ENCODE results near the gene DST. TPM values are rescaled to one million over a fixed set of nuclear protein-coding genes. Genes with fewer than 3 reads are reported as not detected.

Gene DST
- polyA plus RNA-seq, 1 of the 3 experiments (the other 2 are of a cell fraction), result 64.3 TPM

DNA sequence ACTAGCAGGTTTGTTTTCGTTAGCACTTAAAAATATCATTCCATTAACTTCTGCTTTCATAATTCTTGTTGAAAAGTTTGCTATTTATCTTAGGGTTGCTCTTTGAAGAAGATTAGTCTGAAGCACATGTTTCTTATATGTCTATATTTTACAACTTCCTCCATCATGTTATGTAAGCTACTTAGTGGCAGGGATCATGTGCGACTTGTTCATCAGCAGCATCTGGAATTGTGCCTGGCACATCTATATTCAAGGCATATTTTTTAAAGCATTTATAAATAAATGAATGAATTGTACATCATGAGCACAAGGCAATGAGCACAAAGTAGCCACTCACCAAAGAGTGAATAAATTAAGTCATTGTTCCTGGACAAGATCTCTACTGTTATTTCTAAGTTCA lies 208.1 kb downstream of the DST start:
- no peaks in the 10 kb centered on the region for H3K36me3 ChIP-seq (replicated peaks in 1 of 2; ENCODE audit: control insufficient read depth in 1 of 2, insufficient read depth in 2 of 2, low read length in 1 of 2)
- CTCF ChIA-PET, result interaction anchor here (1.2 kb wide), 1 partner anchor 30 kb away, joined by 3 read pairs; no protein-coding TSS in a partner anchor
- no peak overlapping the region for H3K9ac ChIP-seq
- no peaks in the 10 kb centered on the region for H4K20me1 ChIP-seq (ENCODE audit: insufficient read depth)
- no peaks in the 10 kb centered on the region for H3K9me2 ChIP-seq
- POLR2A ChIA-PET, result no interaction called here
- H3K9me3 ChIP-seq, result no peaks in the 10 kb centered on the region
- H3K27ac ChIP-seq (ENCODE audit: low read depth in 2 of 2, low read length in 1 of 2), result no peak overlapping the region
- H3K79me2 ChIP-seq (ENCODE audit: insufficient read depth), result no peaks in the 10 kb centered on the region
- H3K4me3 ChIP-seq (ENCODE audit: low read depth in 2 of 2, low read length in 1 of 2), result no peak overlapping the region
- WGBS (ENCODE audit: low lambda C conversion rate), result 96% methylated on average over 2 of the region's 2 CpGs
- TF ChIP-seq RFX5 (IDR thresholded peaks at IDR 0.05; ENCODE audit: low read length), result no peak
- no peak for TF ChIP-seq EZH2phosphoT487 (IDR thresholded peaks at IDR 0.05; ENCODE audit: borderline replicate concordance, low read depth)
- no peak for TF ChIP-seq GATA2 (CRISPR knock-in tag; IDR thresholded peaks at IDR 0.05)
- TF ChIP-seq ELF1 (IDR thresholded peaks at IDR 0.05), result no peak
- no peak for TF ChIP-seq RCOR1 (IDR thresholded peaks at IDR 0.05; ENCODE audit: low read length)
- TF ChIP-seq, protein P1, sequence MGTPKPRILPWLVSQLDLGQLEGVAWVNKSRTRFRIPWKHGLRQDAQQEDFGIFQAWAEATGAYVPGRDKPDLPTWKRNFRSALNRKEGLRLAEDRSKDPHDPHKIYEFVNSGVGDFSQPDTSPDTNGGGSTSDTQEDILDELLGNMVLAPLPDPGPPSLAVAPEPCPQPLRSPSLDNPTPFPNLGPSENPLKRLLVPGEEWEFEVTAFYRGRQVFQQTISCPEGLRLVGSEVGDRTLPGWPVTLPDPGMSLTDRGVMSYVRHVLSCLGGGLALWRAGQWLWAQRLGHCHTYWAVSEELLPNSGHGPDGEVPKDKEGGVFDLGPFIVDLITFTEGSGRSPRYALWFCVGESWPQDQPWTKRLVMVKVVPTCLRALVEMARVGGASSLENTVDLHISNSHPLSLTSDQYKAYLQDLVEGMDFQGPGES (IDR thresholded peaks at IDR 0.05; ENCODE audit: low read depth, low read length), result no peak
- TF ChIP-seq, protein P2, sequence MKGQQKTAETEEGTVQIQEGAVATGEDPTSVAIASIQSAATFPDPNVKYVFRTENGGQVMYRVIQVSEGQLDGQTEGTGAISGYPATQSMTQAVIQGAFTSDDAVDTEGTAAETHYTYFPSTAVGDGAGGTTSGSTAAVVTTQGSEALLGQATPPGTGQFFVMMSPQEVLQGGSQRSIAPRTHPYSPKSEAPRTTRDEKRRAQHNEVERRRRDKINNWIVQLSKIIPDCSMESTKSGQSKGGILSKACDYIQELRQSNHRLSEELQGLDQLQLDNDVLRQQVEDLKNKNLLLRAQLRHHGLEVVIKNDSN (IDR thresholded peaks at IDR 0.05; ENCODE audit: borderline replicate concordance, low read depth), result no peak
- no peak for TF ChIP-seq JUND (IDR thresholded peaks at IDR 0.05)
- no peak for TF ChIP-seq GABPA (IDR thresholded peaks at IDR 0.05; ENCODE audit: low read depth)
- no peak overlapping the region for H3K4me2 ChIP-seq
- DNase-seq, result no peak
- H3F3A ChIP-seq (replicated peaks; ENCODE audit: insufficient read depth), result no peaks in the 10 kb centered on the region
- H2AFZ ChIP-seq (ENCODE audit: low read depth), result no peak overlapping the region
- H3K4me1 ChIP-seq (ENCODE audit: control insufficient read depth in 1 of 2, insufficient read depth in 2 of 2, low read depth in 1 of 2, low read length in 1 of 2), result no peaks in the 10 kb centered on the region; a peak in 1 of 4 replicates
- no peaks in the 10 kb centered on the region for H3K27me3 ChIP-seq (ENCODE audit: insufficient read depth)

DNA sequence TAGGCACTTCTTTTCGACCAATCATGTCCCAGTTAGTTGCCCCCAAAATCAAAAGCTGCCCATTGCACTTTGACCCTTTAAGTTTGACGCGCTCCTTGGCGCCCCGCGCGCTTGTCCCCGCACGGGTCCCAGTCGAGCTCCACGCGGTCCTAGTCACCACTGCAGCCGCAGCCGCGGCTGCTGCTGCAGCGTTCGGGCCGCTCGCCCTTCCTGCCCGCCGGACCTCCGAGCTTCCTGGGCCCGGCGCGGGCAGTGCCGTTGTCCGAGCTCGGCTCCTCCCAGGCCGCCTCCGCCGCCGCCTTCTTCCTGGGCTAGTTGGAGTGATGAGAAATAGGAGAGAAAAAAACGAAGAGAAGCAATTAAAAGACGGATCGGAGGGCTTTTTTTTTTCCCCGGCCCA lies 209.6 kb downstream of the DST start:
- no peaks in the 10 kb centered on the region for H3F3A ChIP-seq (replicated peaks; ENCODE audit: insufficient read depth)
- H3K4me2 ChIP-seq, result no peak overlapping the region
- ChIA-PET POLR2A (no interaction called here), CTCF (no interaction called here)
- no peak overlapping the region for H2AFZ ChIP-seq (ENCODE audit: low read depth)
- H3K27ac ChIP-seq (ENCODE audit: low read depth in 2 of 2, low read length in 1 of 2), result no peak overlapping the region
- no peaks in the 10 kb centered on the region; a peak in 1 of 4 replicates for H3K4me1 ChIP-seq (ENCODE audit: control insufficient read depth in 1 of 2, insufficient read depth in 2 of 2, low read depth in 1 of 2, low read length in 1 of 2)
- H4K20me1 ChIP-seq (ENCODE audit: insufficient read depth), result no peaks in the 10 kb centered on the region
- WGBS (ENCODE audit: low lambda C conversion rate), result 93% methylated on average over 36 of the region's 36 CpGs
- TF ChIP-seq, protein P3, sequence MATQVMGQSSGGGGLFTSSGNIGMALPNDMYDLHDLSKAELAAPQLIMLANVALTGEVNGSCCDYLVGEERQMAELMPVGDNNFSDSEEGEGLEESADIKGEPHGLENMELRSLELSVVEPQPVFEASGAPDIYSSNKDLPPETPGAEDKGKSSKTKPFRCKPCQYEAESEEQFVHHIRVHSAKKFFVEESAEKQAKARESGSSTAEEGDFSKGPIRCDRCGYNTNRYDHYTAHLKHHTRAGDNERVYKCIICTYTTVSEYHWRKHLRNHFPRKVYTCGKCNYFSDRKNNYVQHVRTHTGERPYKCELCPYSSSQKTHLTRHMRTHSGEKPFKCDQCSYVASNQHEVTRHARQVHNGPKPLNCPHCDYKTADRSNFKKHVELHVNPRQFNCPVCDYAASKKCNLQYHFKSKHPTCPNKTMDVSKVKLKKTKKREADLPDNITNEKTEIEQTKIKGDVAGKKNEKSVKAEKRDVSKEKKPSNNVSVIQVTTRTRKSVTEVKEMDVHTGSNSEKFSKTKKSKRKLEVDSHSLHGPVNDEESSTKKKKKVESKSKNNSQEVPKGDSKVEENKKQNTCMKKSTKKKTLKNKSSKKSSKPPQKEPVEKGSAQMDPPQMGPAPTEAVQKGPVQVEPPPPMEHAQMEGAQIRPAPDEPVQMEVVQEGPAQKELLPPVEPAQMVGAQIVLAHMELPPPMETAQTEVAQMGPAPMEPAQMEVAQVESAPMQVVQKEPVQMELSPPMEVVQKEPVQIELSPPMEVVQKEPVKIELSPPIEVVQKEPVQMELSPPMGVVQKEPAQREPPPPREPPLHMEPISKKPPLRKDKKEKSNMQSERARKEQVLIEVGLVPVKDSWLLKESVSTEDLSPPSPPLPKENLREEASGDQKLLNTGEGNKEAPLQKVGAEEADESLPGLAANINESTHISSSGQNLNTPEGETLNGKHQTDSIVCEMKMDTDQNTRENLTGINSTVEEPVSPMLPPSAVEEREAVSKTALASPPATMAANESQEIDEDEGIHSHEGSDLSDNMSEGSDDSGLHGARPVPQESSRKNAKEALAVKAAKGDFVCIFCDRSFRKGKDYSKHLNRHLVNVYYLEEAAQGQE (IDR thresholded peaks at IDR 0.05; ENCODE audit: low read depth, low read length), result no peak
- TF ChIP-seq RCOR1 (IDR thresholded peaks at IDR 0.05; ENCODE audit: low read length) (no peak), TEAD4 (IDR thresholded peaks at IDR 0.05; ENCODE audit: borderline replicate concordance, insufficient read depth) (no peak)
- TF ChIP-seq, protein P4, sequence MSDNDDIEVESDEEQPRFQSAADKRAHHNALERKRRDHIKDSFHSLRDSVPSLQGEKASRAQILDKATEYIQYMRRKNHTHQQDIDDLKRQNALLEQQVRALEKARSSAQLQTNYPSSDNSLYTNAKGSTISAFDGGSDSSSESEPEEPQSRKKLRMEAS (IDR thresholded peaks at IDR 0.05; ENCODE audit: low read depth), result no peak
- H3K79me2 ChIP-seq (ENCODE audit: insufficient read depth), result no peaks in the 10 kb centered on the region
- no peak overlapping the region for H3K4me3 ChIP-seq (ENCODE audit: low read depth in 2 of 2, low read length in 1 of 2)
- no peak overlapping the region for H3K9ac ChIP-seq
- DNase-seq, result no peak
- no peaks in the 10 kb centered on the region for H3K36me3 ChIP-seq (replicated peaks in 1 of 2; ENCODE audit: control insufficient read depth in 1 of 2, insufficient read depth in 2 of 2, low read length in 1 of 2)
- H3K9me3 ChIP-seq, result no peaks in the 10 kb centered on the region
- H3K9me2 ChIP-seq, result no peaks in the 10 kb centered on the region
- H3K27me3 ChIP-seq (ENCODE audit: insufficient read depth), result no peaks in the 10 kb centered on the region

All from SK-N-SH (cell line).